T-cell (primary cell): ENCODE measurements around the gene RNASEH1. TPM values are rescaled to one million over a fixed set of nuclear protein-coding genes. Genes with fewer than 3 reads are reported as not detected.
"Not testable (repeated sequence)": the region's sequence is repeated elsewhere in the genome, so short reads cannot be mapped to it uniquely, and the experiment has no call there.

ENCODE experiments used
- ATAC-seq, 4 experiments: fragments of 200-7000 bp in 3 of 4; fragments of 150-1000 bp in 1 of 4; cut with Tn5 transposase; replicated peaks in 1 of 4; 1 replicate in 3 of 4; 2 replicates in 1 of 4; pipeline ENCODE4 v1.10.0; 2021; ENCODE audit warnings: moderate library complexity in 3 of 4, mild to moderate bottlenecking in 2 of 4, moderate number of reproducible peaks in 1 of 4
- CTCF ChIA-PET, 2 donors: fragments of 300-600 bp; sonication (Branson Sonifier 250); formaldehyde crosslinking; loops; one replicate each; lab custom pipeline; 2022; ENCODE audit warnings: antibody characterized with exemption in 2 of 2; lab: Charles Lee
- POLR2A ChIA-PET, 2 donors: fragments of 300-600 bp; sonication (Branson Sonifier 250); formaldehyde crosslinking; loops; one replicate each; lab custom pipeline; 2022; ENCODE audit warnings: antibody characterized with exemption in 2 of 2; lab: Charles Lee
- DNase-seq, 35 experiments: peaks; one replicate each; pipeline versions ENCODE4 v3.0.0 to v3.0.0-alpha.2; 2013 to 2023
- H3K27ac ChIP-seq: one replicate; pipeline ENCODE4 v1.5.1; 2013; ENCODE audit warnings: low read length
- H3K27me3 ChIP-seq, 2 experiments: replicated peaks in 1 of 2; 1 replicate in 1 of 2; 2 replicates in 1 of 2; pipeline versions ENCODE4 v1.6.1 to v1.7.0; 2013; ENCODE audit warnings: low read length in 1 of 2, mixed read lengths in 1 of 2; ENCODE audit not compliant: control insufficient read depth in 2 of 2, insufficient read depth in 2 of 2; ENCODE audit errors: extremely low read depth in 1 of 2
- H3K36me3 ChIP-seq, 2 donors: 1 replicate in 1 of 2; 2 replicates in 1 of 2; pipeline versions ENCODE4 v1.6.1 to v1.7.0; 2013; ENCODE audit warnings: low read length in 1 of 2; ENCODE audit not compliant: control insufficient read depth in 2 of 2, insufficient read depth in 1 of 2; ENCODE audit errors: extremely low read depth in 1 of 2
- H3K4me1 ChIP-seq, 2 experiments: 1 replicate in 1 of 2; 2 replicates in 1 of 2; pipeline versions ENCODE4 v1.6.1 to v1.7.0; 2013; ENCODE audit warnings: low read length in 2 of 2, mixed read lengths in 1 of 2; ENCODE audit not compliant: insufficient read depth in 2 of 2, control insufficient read depth in 1 of 2; ENCODE audit errors: extremely low read depth in 1 of 2
- H3K4me3 ChIP-seq, 2 donors: 1 replicate in 1 of 2; 2 replicates in 1 of 2; pipeline versions ENCODE4 v1.5.1 to v1.7.0; 2013; ENCODE audit warnings: mild to moderate bottlenecking in 2 of 2, low read length in 1 of 2, moderate library complexity in 1 of 2; ENCODE audit not compliant: control insufficient read depth in 1 of 2; ENCODE audit errors: extremely low read depth in 1 of 2
- H3K9me3 ChIP-seq: 2 replicates; pipeline ENCODE4 v1.7.0; 2013
- H3K27ac Mint-ChIP-seq, 2 donors: one replicate each; pipeline ENCODE4 v1.8.0; 2020 to 2021; ENCODE audit warnings: mild to moderate bottlenecking in 2 of 2, mixed read lengths in 2 of 2
- H3K27me3 Mint-ChIP-seq, 2 donors: one replicate each; pipeline ENCODE4 v1.8.0; 2021 to 2022; ENCODE audit warnings: mixed read lengths in 2 of 2
- H3K36me3 Mint-ChIP-seq: one replicate; pipeline ENCODE4 v1.8.0; 2021; ENCODE audit warnings: mixed read lengths
- H3K4me1 Mint-ChIP-seq, 3 donors: one replicate each; pipeline ENCODE4 v1.8.0; 2020 to 2022; ENCODE audit warnings: mixed read lengths in 3 of 3, mild to moderate bottlenecking in 1 of 3
- H3K4me3 Mint-ChIP-seq, 3 donors: one replicate each; pipeline ENCODE4 v1.8.0; 2020 to 2022; ENCODE audit warnings: mild to moderate bottlenecking in 3 of 3, mixed read lengths in 3 of 3, moderate library complexity in 3 of 3
- H3K9me3 Mint-ChIP-seq, 3 donors: one replicate each; pipeline ENCODE4 v1.8.0; 2020 to 2022; ENCODE audit warnings: mixed read lengths in 3 of 3
- WGBS: methylation state at CpG from one replicate; pipeline ENCODE4 v1.1.5; 2013; ENCODE audit warnings: missing lambda C conversion rate; ENCODE audit not compliant: insufficient coverage; 5-methylcytosine and 5-hydroxymethylcytosine counted together
- total RNA-seq, 35 experiments: library from RNA in 6 of 35; stranded (reverse) in 6 of 35; fragments of 120-200 nt in 1 of 35; gene quantifications; one replicate each; pipeline versions ENCODE4 v1.2.1 to v1.2.4 and lab custom pipeline; 2013 to 2026

RNASEH1 gene
- total RNA-seq, 5 donors from 2014 or later (not counting 1 experiment from before 2014, with no cell fraction given) = 24.1 to 28.4 (median 25.2) TPM

DNA sequence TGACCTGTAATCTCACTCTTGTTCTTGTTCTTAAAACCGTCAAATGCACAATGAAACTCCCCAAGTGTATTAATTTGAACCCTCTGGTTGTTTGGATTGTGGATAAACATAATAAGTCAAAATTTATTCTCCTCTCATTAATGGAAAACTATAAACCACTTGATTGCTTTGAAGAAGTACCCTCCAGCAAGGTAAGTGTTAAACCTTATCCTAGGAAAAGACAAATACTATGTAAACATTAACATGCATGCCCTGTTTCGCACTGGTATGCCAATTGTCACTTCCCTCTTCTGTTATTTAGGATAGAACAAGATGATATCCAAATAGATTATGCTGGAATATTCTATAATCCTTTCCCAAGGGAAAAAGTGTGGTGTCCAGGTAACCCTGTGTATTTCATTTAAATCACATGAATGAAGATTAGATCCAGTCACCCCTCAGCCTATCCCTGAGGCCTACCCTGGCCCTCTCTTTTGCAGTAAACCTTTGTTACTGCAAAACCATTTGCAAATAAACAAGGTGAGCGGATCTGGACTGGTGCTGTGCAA lies 40.1 kb downstream of the RNASEH1 start:
- peaks cover 29% of the 10 kb centered on the region for H3K36me3 Mint-ChIP-seq
- H3K4me3 ChIP-seq = peak overlapping the region; percentile 65 to 90
- H3K4me1 Mint-ChIP-seq = peaks cover 36 to 60% (median 52%) of the 10 kb centered on the region in 3 donors
- CTCF ChIA-PET = interaction anchor here in 1 of 2 donors (0.8 kb wide), 1 partner anchor 56 kb away, joined by 5 read pairs; no protein-coding TSS in a partner anchor
- WGBS = 0% methylated on average over 1 of the region's 3 CpGs
- ATAC-seq (no peak), DNase-seq (no peak)
- H3K4me1 ChIP-seq = peaks cover 11 to 23% of the 10 kb centered on the region in 2 experiments
- H3K27ac Mint-ChIP-seq = peak overlapping the region; percentile 91 to 93
- no peaks in the 10 kb centered on the region for H3K9me3 ChIP-seq
- peak overlapping the region; percentile 90 for H3K27ac ChIP-seq
- H3K27me3 Mint-ChIP-seq = no peaks in the 10 kb centered on the region
- POLR2A ChIA-PET = interaction anchor here (0.6 kb wide), 3 partner anchors 23 to 140 kb away, joined by 3 to 5 read pairs (median 4); no protein-coding TSS in a partner anchor
- peaks cover 0 to 2% of the 10 kb centered on the region in 2 donors for H3K36me3 ChIP-seq
- H3K27me3 ChIP-seq = no peaks in the 10 kb centered on the region
- H3K9me3 Mint-ChIP-seq = peaks cover 0 to 15% (median 4%) of the 10 kb centered on the region in 3 donors
- H3K4me3 Mint-ChIP-seq = peak overlapping the region; percentile 87 to 90 (median 89)

GRCh38 chr2:3516831-3517230 lies 41.3 kb downstream of the RNASEH1 start:
- ATAC-seq = no peak
- ChIA-PET POLR2A (no interaction called here), CTCF (interaction anchor here (0.7 to 0.8 kb wide), 2 partner anchors 132 to 139 kb away, joined by 3 to 7 read pairs; partner anchors contain the start of gene EIPR1 (in 1 of the 2))

GRCh38 chr2:3515438-3515837 lies 42.7 kb downstream of the RNASEH1 start:
- 80% methylated on average over 1 of the region's 5 CpGs for WGBS
- H3K4me3 Mint-ChIP-seq, POLR2A ChIA-PET, H3K27me3 Mint-ChIP-seq, CTCF ChIA-PET, ATAC-seq, H3K27ac ChIP-seq, H3K27me3 ChIP-seq, H3K9me3 ChIP-seq, H3K4me3 ChIP-seq, DNase-seq: not testable (repeated sequence)
- H3K36me3 ChIP-seq = peaks cover 3 to 27% of the 10 kb centered on the region in 2 donors
- Mint-ChIP-seq H3K36me3 (peaks cover 54% of the 10 kb centered on the region), H3K27ac (peak overlapping the region in 1 of 2 donors; percentile 31), H3K9me3 (peaks cover 4 to 25% (median 10%) of the 10 kb centered on the region in 3 donors), H3K4me1 (peaks cover 19 to 45% (median 36%) of the 10 kb centered on the region in 3 donors)
- peaks cover 10 to 14% of the 10 kb centered on the region in 2 experiments for H3K4me1 ChIP-seq

More at GRCh38 chr2:3516831-3517230, 41.3 kb downstream of the RNASEH1 start:
- no peak for DNase-seq
- peaks cover 0 to 17% (median 4%) of the 10 kb centered on the region in 3 donors for H3K9me3 Mint-ChIP-seq
- WGBS = 94% methylated on average over 2 of the region's 3 CpGs
- H3K36me3 ChIP-seq = peaks cover 0 to 13% of the 10 kb centered on the region in 2 donors
- no peaks in the 10 kb centered on the region for H3K9me3 ChIP-seq
- no peak overlapping the region for H3K27ac ChIP-seq
- no peaks in the 10 kb centered on the region for H3K27me3 Mint-ChIP-seq
- no peak overlapping the region for H3K4me3 Mint-ChIP-seq
- no peak overlapping the region for H3K4me3 ChIP-seq
- no peaks in the 10 kb centered on the region for H3K27me3 ChIP-seq
- no peak overlapping the region for H3K27ac Mint-ChIP-seq
- H3K36me3 Mint-ChIP-seq = peaks cover 40% of the 10 kb centered on the region
- H3K4me1 Mint-ChIP-seq = peaks cover 33 to 59% (median 49%) of the 10 kb centered on the region in 3 donors
- peaks cover 11 to 23% of the 10 kb centered on the region in 2 experiments for H3K4me1 ChIP-seq

DNA sequence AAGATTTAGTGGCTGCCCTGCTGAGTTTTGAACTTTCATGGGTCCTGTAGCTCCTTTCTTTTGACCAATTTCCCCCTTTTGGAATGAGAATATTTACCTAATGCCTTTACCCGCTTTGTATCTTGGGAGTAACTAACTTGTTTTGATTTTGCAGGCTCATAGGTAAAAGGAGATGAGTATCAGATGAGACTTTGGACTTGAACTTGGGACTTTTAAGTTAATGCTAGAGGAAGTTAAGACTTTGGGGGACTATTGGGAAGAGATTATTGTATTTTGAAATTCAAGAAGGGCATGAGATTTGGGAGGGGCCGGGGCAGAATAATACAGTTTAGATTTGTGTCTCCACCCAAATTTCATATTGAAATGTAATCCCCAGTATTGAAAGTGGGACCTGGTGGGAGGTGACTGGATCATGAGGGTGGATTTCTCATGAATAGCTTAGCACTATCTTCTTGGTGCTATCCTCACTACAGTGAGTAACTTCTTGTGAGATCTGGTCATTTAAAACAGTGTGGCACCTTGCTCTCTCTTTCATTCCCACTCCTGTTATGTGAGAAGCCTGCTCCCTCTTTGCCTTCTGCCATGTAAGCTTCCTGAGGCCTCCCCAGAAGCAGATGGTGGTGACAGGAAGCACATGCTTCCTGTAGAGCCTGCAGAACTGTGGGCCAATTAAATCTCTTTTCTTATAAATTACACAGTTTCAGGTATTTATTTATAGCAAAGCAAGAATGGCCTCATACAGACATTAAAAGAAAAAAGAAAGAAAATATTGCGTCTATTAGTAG lies 44.9 kb downstream of the RNASEH1 start:
- H3K27ac Mint-ChIP-seq = no peak overlapping the region
- POLR2A ChIA-PET = no interaction called here

DNA sequence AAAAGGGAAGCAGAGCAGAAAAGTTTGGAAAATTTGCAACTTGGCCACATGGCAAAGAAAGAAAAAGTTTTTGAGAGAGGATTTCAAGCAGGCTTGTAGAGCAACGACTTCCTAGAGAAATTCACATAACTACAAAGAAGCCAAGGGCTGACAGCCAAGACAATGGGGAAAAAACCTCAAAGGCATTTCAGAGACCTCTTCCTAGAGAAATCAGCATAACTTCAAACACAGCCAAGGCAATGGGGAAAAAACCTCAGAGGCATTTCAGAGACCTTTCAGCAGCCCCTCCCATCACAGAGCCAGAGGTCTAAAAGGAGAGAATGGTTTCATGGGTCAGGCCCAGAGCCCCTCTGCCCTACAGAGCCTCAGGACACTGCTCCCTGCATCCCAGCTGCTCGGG lies 46.0 kb downstream of the RNASEH1 start:
- ChIA-PET CTCF (no interaction called here), POLR2A (interaction anchor here in 1 of 2 donors (0.7 kb wide), 1 partner anchor 149 kb away, joined by 3 read pairs; no protein-coding TSS in a partner anchor)
- 80% methylated on average over 1 of the region's 2 CpGs for WGBS
- H3K4me1 ChIP-seq = no peaks in the 10 kb centered on the region
- Mint-ChIP-seq H3K27ac (no peak overlapping the region), H3K4me1 (peaks cover 5 to 32% (median 23%) of the 10 kb centered on the region in 3 donors), H3K9me3 (peaks cover 8 to 29% (median 10%) of the 10 kb centered on the region in 3 donors), H3K4me3 (no peak overlapping the region), H3K36me3 (peaks cover 80% of the 10 kb centered on the region), H3K27me3 (no peaks in the 10 kb centered on the region)
- H3K27me3 ChIP-seq = no peaks in the 10 kb centered on the region
- DNase-seq (no peak), ATAC-seq (no peak)
- peaks cover 3 to 32% of the 10 kb centered on the region in 2 donors for H3K36me3 ChIP-seq
- H3K9me3 ChIP-seq = no peaks in the 10 kb centered on the region
- H3K4me3 ChIP-seq = no peak overlapping the region
- no peak overlapping the region for H3K27ac ChIP-seq

More for the DNA sequence above, 44.9 kb downstream of the RNASEH1 start:
- DNase-seq = no peak
- ATAC-seq = no peak
- H3K4me1 ChIP-seq = peaks cover 2 to 3% of the 10 kb centered on the region in 2 experiments
- Mint-ChIP-seq H3K36me3 (peaks cover 71% of the 10 kb centered on the region), H3K4me3 (no peak overlapping the region), H3K27me3 (no peaks in the 10 kb centered on the region), H3K4me1 (peaks cover 13 to 36% (median 30%) of the 10 kb centered on the region in 3 donors), H3K9me3 (peaks cover 8 to 29% (median 10%) of the 10 kb centered on the region in 3 donors)
- CTCF ChIA-PET = no interaction called here
- no peak overlapping the region for H3K4me3 ChIP-seq
- H3K27me3 ChIP-seq = no peaks in the 10 kb centered on the region
- peaks cover 3 to 32% of the 10 kb centered on the region in 2 donors for H3K36me3 ChIP-seq
- no peaks in the 10 kb centered on the region for H3K9me3 ChIP-seq
- WGBS = 100% methylated on average over 1 of the region's 3 CpGs
- H3K27ac ChIP-seq = no peak overlapping the region

GRCh38 chr2:3505771-3506170 lies 52.4 kb downstream of the RNASEH1 start:
- CTCF ChIA-PET = no interaction called here
- no peaks in the 10 kb centered on the region for H3K27me3 ChIP-seq
- H3K36me3 Mint-ChIP-seq = peaks cover 68% of the 10 kb centered on the region
- H3K27ac ChIP-seq = no peak overlapping the region
- no peak overlapping the region for H3K4me3 Mint-ChIP-seq
- no peaks in the 10 kb centered on the region for H3K27me3 Mint-ChIP-seq
- no peaks in the 10 kb centered on the region for H3K9me3 ChIP-seq
- H3K36me3 ChIP-seq = peaks cover 15 to 35% of the 10 kb centered on the region in 2 donors
- POLR2A ChIA-PET = interaction anchor here in 1 of 2 donors (0.6 kb wide), 2 partner anchors 9 to 14 kb away, joined by 3 read pairs; no protein-coding TSS in a partner anchor
- no peak overlapping the region for H3K27ac Mint-ChIP-seq
- DNase-seq (no peak), ATAC-seq (no peak)
- WGBS = no CpG with 5 or more reads among the region's 4 CpGs
- H3K4me3 ChIP-seq = no peak overlapping the region
- peaks cover 0 to 4% (median 4%) of the 10 kb centered on the region in 3 donors for H3K9me3 Mint-ChIP-seq
- peaks cover 5 to 28% (median 13%) of the 10 kb centered on the region in 3 donors for H3K4me1 Mint-ChIP-seq
- H3K4me1 ChIP-seq = no peaks in the 10 kb centered on the region
